Measurements from ENCODE around the gene CCDC91. TPM values are rescaled to one million over a fixed set of nuclear protein-coding genes. Genes with fewer than 3 reads are reported as not detected.
"Not testable (repeated sequence)": the region's sequence is repeated elsewhere in the genome, so short reads cannot be mapped to it uniquely, and the experiment has no call there.

The CCDC91 gene
- total RNA-seq, 4 donors from 2014 or later: 55.6 to 74.0 (median 62.6) TPM

- no peaks in the 10 kb centered on the region for H3K36me3 ChIP-seq
- H3K4me3 ChIP-seq (replicated peaks in 1 of 3): peak overlapping the region; percentile 75 to 93 (median 84)
- TF ChIP-seq POLR2A (IDR thresholded peaks at IDR 0.05) (no peak), CTCF (IDR thresholded peaks at IDR 0.05) (no peak)
- WGBS, 2 donors: 23 to 29% methylated on average over 18 of the region's 18 CpGs
- peak; percentile 1 to 3 for DNase-seq
- H3K4me1 ChIP-seq: peaks cover 5 to 8% of the 10 kb centered on the region in 2 donors
- no peaks in the 10 kb centered on the region for H3K9me3 ChIP-seq
- intact Hi-C loops (cut with DNase I): no loop called here
- no peaks in the 10 kb centered on the region for H3K27me3 ChIP-seq
- peak overlapping the region; percentile 97 to 99 (median 97) for H3K27ac ChIP-seq
Observed at GRCh38 chr12:28191051-28192048, 1.1 kb downstream of the CCDC91 start.

GRCh38 chr12:28192125-28192524 lies 1.9 kb downstream of the CCDC91 start:
- no peak for DNase-seq
- no peak overlapping the region for H3K27ac ChIP-seq
- H3K4me1 ChIP-seq: peaks cover 5 to 8% of the 10 kb centered on the region in 2 donors
- H3K27me3 ChIP-seq: no peaks in the 10 kb centered on the region
- WGBS, 2 donors: 68 to 75% methylated on average over 2 of the region's 2 CpGs
- no peak for TF ChIP-seq CTCF (IDR thresholded peaks at IDR 0.05)
- no peak for TF ChIP-seq POLR2A (IDR thresholded peaks at IDR 0.05)
- intact Hi-C loops (cut with DNase I): no loop called here
- H3K9me3 ChIP-seq: no peaks in the 10 kb centered on the region
- no peak overlapping the region for H3K4me3 ChIP-seq (replicated peaks in 1 of 3)
- no peaks in the 10 kb centered on the region for H3K36me3 ChIP-seq

- H3K27me3 ChIP-seq; H3K4me3 ChIP-seq (replicated peaks in 1 of 3); H3K4me1 ChIP-seq; DNase-seq; H3K9me3 ChIP-seq; H3K36me3 ChIP-seq; intact Hi-C loops (cut with DNase I); H3K27ac ChIP-seq: not testable (repeated sequence)
- 94 to 97% methylated on average over 12 of the region's 12 CpGs for WGBS, 2 donors
Observed at GRCh38 chr12:28194621-28195020, 4.4 kb downstream of the CCDC91 start.

GRCh38 chr12:28201136-28201535 lies 10.9 kb downstream of the CCDC91 start:
- DNase-seq; intact Hi-C loops (cut with DNase I); H3K27me3 ChIP-seq; H3K9me3 ChIP-seq; H3K36me3 ChIP-seq; H3K4me3 ChIP-seq (replicated peaks in 1 of 3); H3K27ac ChIP-seq; H3K4me1 ChIP-seq: not testable (repeated sequence)
- 100% methylated on average over 4 to 20 of the region's 30 CpGs for WGBS, 2 donors

- 93 to 97% methylated on average over 1 of the region's 1 CpG for WGBS, 2 donors
Observed at GRCh38 chr12:28202374-28203130, 12.3 kb downstream of the CCDC91 start.

More at GRCh38 chr12:28202374-28203130, 12.3 kb downstream of the CCDC91 start:
- H3K27me3 ChIP-seq: no peaks in the 10 kb centered on the region
- no peak overlapping the region for H3K4me3 ChIP-seq (replicated peaks in 1 of 3)
- intact Hi-C loops (cut with DNase I): no loop called here
- TF ChIP-seq CTCF (IDR thresholded peaks at IDR 0.05): no peak
- no peak for TF ChIP-seq POLR2A (IDR thresholded peaks at IDR 0.05)
- H3K4me1 ChIP-seq: peaks cover 3 to 5% of the 10 kb centered on the region in 2 donors
- H3K27ac ChIP-seq: no peak overlapping the region
- no peaks in the 10 kb centered on the region for H3K9me3 ChIP-seq
- H3K36me3 ChIP-seq: no peaks in the 10 kb centered on the region
- DNase-seq: no peak
